Activated effector memory CD4-positive, alpha-beta T cell treated with anti-CD3 and anti-CD28 coated beads, Interleukin-2, amount 50 U/mL, for 16 hours (primary cell): ENCODE measurements around the gene TOMM40.
A peak's percentile ranks its signal among the peaks of the same experiment; 100 is the strongest.
"Not testable (repeated sequence)": the region's sequence is repeated elsewhere in the genome, so short reads cannot be mapped to it uniquely, and the experiment has no call there.

ENCODE experiments used
- DNase-seq: peaks from one replicate; pipeline ENCODE4 v3.0.0-alpha.2; 2020

TOMM40 gene

DNA sequence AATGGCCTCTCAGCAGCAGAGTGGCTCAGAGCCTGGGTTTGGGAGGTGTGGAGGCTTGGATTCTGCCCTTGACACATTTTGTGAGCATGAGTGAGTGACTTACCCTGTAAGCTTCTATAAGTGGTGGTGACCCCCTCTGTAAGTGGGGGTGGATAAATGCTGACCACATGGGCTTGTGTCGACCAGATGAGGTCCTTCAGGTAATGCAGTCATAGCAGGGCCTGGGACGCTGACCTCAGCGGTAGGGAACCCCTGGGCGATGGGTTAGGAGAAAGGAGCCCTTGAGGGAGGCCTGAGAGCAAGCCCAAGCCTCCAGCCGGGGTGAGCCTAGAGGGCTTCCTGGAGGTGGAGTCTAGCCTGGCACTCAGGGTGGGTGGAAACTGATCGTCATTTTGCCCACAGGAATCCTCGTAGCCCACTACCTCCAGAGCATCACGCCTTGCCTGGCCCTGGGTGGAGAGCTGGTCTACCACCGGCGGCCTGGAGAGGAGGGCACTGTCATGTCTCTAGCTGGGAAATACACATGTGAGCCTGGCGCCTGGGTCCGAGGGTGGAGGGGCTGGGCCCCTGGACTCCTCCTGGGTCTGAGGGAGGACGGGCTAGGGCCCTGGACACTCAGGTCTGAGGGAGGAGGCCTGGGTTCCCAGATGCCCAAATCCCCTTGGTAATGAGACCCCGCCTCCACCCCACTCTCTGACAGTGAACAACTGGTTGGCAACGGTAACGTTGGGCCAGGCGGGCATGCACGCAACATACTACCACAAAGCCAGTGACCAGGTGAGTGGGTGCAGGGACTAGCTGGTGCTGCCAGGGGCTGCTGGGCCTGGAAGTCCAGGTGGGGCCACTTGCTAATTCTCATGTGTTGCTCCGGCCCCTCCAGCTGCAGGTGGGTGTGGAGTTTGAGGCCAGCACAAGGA is 9.5 kb downstream of the TOMM40 start:
- DNase-seq, result no peak

DNA sequence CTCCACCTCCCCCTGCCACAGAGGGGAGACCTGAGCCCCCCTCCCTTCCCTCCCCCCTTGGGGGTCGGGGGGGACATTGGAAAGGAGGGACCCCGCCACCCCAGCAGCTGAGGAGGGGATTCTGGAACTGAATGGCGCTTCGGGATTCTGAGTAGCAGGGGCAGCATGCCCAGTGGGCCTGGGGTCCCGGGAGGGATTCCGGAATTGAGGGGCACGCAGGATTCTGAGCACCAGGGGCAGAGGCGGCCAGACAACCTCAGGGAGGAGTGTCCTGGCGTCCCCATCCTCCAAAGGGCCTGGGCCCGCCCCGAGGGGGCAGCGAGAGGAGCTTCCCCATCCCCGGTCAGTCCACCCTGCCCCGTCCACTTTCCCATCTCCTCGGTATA is 12.2 kb downstream of the TOMM40 start:
- no peak for DNase-seq

DNA sequence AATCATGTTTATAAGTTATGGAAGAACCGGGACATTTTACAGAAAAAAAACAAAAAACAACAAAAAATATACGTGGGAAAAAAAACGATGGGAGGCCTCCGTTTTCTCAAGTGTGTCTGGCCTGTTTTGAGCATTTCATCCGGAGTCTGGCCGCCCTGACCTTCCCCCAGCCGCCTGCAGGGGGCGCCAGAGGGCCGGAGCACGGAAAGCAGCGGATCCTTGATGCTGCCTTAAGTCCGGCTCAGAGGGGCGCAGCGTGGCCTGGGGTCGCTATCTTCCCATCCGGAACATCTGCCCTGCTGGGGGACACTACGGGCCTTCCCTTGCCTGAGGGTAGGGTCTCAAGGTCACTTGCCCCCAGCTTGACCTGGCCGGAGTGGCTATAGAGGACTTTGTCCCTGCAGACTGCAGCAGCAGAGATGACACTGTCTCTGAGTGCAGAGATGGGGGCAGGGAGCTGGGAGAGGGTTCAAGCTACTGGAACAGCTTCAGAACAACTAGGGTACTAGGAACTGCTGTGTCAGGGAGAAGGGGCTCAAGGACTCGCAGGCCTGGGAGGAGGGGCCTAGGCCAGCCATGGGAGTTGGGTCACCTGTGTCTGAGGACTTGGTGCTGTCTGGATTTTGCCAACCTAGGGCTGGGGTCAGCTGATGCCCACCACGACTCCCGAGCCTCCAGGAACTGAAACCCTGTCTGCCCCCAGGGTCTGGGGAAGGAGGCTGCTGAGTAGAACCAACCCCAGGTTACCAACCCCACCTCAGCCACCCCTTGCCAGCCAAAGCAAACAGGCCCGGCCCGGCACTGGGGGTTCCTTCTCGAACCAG is 12.8 kb downstream of the TOMM40 start:
- peak; percentile 92 for DNase-seq

DNA sequence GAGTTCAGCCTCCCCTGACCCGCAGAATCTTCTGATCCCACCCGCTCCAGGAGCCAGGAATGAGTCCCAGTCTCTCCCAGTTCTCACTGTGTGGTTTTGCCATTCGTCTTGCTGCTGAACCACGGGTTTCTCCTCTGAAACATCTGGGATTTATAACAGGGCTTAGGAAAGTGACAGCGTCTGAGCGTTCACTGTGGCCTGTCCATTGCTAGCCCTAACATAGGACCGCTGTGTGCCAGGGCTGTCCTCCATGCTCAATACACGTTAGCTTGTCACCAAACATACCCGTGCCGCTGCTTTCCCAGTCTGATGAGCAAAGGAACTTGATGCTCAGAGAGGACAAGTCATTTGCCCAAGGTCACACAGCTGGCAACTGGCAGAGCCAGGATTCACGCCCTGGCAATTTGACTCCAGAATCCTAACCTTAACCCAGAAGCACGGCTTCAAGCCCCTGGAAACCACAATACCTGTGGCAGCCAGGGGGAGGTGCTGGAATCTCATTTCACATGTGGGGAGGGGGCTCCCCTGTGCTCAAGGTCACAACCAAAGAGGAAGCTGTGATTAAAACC is 13.5 kb downstream of the TOMM40 start:
- DNase-seq, result no peak

DNA sequence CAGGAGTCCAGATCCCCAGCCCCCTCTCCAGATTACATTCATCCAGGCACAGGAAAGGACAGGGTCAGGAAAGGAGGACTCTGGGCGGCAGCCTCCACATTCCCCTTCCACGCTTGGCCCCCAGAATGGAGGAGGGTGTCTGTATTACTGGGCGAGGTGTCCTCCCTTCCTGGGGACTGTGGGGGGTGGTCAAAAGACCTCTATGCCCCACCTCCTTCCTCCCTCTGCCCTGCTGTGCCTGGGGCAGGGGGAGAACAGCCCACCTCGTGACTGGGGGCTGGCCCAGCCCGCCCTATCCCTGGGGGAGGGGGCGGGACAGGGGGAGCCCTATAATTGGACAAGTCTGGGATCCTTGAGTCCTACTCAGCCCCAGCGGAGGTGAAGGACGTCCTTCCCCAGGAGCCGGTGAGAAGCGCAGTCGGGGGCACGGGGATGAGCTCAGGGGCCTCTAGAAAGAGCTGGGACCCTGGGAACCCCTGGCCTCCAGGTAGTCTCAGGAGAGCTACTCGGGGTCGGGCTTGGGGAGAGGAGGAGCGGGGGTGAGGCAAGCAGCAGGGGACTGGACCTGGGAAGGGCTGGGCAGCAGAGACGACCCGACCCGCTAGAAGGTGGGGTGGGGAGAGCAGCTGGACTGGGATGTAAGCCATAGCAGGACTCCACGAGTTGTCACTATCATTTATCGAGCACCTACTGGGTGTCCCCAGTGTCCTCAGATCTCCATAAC is 14.5 kb downstream of the TOMM40 start, which contains the start of gene APOE:
Gene APOE (plus strand): TSS at position 360 of the 724 bp plus-strand sequence. CDS start 829 bp downstream, outside the sequence.
- no peak for DNase-seq

DNA sequence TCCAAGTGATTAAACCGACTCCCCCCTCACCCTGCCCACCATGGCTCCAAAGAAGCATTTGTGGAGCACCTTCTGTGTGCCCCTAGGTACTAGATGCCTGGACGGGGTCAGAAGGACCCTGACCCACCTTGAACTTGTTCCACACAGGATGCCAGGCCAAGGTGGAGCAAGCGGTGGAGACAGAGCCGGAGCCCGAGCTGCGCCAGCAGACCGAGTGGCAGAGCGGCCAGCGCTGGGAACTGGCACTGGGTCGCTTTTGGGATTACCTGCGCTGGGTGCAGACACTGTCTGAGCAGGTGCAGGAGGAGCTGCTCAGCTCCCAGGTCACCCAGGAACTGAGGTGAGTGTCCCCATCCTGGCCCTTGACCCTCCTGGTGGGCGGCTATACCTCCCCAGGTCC is 16.6 kb downstream of the TOMM40 start:
- DNase-seq, result no peak

DNA sequence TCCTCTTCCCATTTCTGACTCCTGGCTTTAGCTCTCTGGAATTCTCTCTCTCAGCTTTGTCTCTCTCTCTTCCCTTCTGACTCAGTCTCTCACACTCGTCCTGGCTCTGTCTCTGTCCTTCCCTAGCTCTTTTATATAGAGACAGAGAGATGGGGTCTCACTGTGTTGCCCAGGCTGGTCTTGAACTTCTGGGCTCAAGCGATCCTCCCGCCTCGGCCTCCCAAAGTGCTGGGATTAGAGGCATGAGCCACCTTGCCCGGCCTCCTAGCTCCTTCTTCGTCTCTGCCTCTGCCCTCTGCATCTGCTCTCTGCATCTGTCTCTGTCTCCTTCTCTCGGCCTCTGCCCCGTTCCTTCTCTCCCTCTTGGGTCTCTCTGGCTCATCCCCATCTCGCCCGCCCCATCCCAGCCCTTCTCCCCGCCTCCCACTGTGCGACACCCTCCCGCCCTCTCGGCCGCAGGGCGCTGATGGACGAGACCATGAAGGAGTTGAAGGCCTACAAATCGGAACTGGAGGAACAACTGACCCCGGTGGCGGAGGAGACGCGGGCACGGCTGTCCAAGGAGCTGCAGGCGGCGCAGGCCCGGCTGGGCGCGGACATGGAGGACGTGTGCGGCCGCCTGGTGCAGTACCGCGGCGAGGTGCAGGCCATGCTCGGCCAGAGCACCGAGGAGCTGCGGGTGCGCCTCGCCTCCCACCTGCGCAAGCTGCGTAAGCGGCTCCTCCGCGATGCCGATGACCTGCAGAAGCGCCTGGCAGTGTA is 17.2 kb downstream of the TOMM40 start:
- DNase-seq, result no peak

DNA sequence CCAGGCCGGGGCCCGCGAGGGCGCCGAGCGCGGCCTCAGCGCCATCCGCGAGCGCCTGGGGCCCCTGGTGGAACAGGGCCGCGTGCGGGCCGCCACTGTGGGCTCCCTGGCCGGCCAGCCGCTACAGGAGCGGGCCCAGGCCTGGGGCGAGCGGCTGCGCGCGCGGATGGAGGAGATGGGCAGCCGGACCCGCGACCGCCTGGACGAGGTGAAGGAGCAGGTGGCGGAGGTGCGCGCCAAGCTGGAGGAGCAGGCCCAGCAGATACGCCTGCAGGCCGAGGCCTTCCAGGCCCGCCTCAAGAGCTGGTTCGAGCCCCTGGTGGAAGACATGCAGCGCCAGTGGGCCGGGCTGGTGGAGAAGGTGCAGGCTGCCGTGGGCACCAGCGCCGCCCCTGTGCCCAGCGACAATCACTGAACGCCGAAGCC is 17.8 kb downstream of the TOMM40 start:
- DNase-seq, result no peak

DNA sequence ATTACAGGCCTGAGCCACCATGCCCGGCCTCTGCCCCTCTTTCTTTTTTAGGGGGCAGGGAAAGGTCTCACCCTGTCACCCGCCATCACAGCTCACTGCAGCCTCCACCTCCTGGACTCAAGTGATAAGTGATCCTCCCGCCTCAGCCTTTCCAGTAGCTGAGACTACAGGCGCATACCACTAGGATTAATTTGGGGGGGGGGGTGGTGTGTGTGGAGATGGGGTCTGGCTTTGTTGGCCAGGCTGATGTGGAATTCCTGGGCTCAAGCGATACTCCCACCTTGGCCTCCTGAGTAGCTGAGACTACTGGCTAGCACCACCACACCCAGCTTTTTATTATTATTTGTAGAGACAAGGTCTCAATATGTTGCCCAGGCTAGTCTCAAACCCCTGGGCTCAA is 18.7 kb downstream of the TOMM40 start:
- DNase-seq, result no peak

DNA sequence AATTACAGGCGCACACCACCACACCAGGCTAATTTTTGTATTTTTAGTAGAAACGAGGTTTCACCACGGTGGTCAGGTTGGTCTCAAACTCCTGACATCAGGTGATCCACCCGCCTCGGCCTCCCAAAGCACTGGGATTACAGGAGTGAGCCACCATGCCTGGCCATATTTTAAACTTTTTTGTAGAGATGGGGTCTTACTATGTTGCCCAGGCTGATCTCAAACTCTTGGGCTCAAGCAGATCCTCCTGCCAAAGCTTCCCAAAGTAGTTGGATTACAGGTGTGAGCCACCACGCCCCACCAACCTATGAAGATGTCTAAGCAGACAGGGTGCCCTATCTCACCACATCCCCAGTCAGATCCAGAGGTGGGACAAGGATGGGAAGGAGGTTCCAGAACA is 20.8 kb downstream of the TOMM40 start:
- DNase-seq, result not testable (repeated sequence)

DNA sequence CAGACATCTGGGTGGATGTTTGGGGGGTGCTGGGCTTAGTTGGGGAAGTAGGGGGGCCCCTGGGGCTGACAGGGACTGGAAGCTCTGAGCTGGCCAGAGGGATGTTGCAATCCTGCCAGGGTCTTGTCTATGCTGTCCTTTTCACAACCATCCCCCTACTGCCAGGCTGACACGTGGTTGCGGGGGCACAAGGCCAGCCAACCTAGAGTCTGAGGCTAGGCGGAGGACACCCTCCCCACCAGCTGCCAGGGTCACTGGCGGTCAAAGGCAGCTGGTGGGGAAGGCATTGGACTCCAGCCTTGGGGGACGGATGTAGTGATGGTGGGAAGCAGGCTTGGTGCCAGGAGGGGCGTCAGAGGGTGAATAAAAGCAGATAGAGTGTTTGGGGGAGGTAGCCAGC is 21.8 kb downstream of the TOMM40 start:
- no peak for DNase-seq

DNA sequence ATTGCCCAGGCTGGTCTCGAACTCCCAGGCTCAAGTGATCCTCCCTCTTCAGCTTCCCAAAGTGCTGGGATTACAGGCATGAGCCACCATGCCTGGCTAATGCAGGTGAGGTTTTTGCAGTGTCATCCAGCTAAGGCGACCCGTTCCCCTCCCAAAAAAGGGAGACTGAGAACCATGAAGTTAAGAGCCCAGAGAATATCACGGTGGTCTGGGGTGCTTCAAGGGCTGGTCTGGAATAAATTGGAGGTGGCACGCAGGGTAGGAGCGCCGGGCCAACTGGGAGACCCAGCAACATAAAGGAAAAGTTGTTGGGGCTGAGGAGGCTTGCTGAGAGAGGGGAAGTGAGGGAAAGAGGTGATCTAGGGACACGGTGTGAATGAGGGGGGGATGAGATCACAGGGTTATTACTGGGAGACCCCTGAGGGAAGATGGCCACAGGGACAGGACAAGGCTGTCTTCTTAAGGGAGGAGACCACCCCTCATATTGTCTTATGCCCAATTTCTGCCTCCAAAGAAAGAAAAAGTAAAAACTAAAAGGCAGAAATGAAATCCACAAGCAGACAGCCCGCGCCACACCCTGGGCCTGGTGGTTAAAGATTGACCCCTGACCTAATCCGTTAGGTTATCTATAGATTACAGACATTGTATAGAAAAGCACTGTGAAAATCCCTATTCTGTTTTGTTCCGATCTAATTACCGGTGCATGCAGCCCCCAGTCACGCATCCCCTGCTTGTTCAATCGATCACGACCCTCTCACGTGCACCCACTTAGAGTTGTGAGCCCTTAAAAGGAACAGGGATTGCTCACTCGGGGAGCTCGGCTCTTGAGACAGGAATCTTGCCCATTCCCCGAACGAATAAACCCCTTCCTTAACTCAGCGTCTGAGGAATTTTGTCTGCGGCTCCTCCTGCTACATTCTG is 22.7 kb downstream of the TOMM40 start:
- DNase-seq, result not testable (repeated sequence)

DNA sequence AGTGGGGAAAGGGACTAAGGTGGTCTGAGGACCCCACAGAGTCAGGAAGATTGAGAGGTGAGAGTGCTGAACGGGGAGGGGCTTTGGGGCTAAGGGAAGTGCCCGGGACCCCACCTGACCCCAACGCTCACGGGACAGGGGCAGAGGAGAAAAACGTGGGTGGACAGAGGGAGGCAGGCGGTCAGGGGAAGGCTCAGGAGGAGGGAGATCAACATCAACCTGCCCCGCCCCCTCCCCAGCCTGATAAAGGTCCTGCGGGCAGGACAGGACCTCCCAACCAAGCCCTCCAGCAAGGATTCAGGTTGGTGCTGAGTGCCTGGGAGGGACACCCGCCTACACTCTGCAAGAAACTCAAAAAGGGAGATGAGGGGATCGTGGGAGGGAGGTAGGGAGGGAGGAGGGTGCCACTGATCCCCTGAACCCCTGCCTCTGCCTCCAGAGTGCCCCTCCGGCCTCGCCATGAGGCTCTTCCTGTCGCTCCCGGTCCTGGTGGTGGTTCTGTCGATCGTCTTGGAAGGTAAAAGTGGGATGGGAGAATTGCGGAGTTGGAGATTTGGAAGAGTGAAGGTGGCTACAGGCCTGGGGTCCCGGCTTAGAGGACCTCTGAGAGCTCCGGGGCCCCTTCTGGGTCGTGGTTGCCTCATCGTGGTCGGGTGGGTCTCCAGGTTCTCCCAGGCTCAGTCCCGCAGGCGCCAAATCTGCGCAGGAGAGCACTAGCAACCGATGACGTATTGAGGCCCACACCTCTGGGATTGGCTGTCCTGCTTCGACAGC is 23.6 kb downstream of the TOMM40 start, which contains the start of gene APOC1:
Gene APOC1 (plus strand): TSS at position 176 of the 774 bp plus-strand sequence. CDS start 284 bp downstream, at position 460.
- peak; percentile 90 for DNase-seq

DNA sequence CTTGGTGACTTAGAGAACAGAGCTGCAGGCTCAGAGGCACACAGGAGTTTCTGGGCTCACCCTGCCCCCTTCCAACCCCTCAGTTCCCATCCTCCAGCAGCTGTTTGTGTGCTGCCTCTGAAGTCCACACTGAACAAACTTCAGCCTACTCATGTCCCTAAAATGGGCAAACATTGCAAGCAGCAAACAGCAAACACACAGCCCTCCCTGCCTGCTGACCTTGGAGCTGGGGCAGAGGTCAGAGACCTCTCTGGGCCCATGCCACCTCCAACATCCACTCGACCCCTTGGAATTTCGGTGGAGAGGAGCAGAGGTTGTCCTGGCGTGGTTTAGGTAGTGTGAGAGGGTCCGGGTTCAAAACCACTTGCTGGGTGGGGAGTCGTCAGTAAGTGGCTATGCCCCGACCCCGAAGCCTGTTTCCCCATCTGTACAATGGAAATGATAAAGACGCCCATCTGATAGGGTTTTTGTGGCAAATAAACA is 33.2 kb downstream of the TOMM40 start:
- DNase-seq, result no peak

DNA sequence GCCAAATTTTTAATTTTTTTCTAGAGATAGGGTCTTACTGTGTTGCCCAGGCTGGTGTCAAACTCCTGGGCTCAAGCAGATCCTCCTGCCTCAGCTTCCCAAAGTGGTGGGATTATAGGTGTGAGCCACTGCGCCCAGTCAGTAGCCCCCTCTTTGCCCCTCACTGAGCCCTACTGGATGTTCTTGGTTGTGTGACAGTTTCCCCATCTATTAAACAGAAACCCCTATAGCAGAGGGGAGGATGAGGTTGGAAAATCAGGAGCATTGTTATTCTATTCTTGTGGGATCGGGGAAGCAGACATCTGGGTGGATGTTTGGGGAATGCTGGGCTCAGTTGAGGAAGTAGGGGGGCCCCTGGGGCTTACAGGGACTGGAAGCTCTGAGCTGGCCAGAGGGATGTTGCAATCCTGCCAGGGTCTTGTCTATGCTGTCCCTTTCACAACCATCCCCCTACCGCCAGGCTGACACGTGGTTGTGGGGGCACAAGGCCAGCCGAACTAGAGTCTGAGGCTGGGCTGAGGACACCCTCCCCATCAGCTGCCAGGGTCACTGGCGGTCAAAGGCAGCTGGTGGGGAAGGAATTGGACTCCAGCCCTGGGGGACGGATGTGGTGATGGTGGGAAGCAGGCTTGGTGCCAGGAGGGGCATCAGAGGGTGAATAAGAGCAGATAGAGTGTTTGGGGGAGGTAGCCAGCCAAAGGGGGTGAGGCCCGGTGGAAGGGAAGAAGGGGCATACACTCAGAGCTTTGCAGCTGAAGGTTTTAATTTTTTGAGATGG is 34.2 kb downstream of the TOMM40 start:
- DNase-seq, result no peak

DNA sequence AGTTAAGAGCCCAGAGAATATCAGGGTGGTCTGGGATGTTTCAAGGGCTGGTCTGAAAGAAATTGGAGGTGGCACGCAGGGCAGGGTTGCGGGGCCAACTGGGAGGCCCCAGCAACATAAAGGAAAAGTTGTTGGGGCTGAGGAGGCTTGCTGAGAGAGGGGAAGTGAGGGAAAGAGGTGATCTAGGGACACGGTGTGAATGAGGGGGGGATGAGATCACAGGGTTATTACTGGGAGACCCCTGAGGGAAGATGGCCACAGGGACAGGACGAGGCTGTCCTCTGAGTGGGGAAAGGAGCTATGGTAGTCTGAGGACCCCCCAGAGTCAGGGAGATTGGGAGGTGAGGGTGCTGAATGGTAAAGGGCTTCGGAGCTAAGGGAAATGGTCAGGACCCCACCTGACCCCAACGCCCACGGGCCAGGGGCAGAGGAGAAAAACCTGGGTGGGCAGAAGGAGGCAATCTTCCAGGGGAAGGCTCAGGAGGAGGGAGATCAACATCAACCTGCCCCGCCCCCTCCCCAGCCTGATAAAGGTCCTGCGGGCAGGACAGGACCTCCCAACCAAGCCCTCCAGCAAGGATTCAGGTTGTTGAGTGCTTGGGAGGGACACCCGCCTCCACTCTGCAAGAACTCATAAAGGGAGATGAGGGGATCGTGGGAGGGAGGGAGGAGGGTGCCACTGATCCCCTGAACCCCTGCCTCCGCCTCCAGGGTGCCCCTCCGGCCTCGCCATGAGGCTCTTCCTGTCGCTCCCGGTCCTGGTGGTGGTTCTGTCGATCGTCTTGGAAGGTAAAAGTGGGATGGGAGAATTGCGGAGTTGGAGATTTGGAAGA is 35.4 kb downstream of the TOMM40 start:
- DNase-seq, result not testable (repeated sequence)

DNA sequence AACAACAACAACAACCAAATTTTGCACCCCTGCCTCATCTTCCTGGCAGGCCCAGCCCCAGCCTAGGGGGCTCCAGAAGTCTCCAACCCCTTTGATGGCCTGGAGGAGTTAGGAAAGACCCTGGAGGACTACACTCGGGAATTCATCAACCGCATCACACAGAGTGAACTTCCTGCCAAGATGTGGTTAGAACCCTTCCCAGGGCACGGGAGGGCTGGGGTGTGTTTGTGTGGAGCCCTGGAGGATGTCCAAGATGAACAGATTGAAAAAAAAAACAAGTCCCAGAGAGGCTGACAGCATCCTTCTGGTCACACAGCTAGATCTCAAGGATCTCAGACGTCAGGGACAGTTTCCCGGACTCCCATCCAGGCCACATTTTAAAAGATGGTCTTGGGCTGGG is 36.7 kb downstream of the TOMM40 start:
- no peak for DNase-seq

DNA sequence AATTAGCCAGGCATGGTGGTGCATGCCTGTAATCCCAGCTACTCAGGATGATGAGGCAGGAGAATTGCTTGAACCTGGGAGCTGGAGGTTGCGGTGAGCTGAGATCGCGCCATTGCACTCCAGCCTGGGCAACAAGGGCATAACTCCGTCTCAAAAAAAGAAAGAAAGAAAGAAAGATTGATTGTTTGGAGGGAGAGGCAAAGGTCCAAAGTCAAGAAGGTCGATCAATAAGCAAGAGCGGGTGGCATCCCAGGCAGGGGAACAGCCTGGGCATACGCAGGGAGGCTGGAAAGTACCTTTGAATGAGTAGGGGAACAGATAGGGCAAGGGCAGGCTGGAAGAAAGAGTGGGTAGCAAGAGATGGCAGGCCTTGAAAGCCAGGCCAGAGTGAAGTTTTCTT is 39.0 kb downstream of the TOMM40 start:
- no peak for DNase-seq
